ENCODE data around the gene CRISP2.
"Not testable (repeated sequence)": the region's sequence is repeated elsewhere in the genome, so short reads cannot be mapped to it uniquely, and the experiment has no call there.

Gene CRISP2

GRCh38 chr6:49713346-49713745 lies at the start of gene CRISP2:
Gene CRISP2 (minus strand): TSS chr6:49713543. CDS start chr6:49709196, 4,347 bp downstream.
- DNase-seq (ENCODE audit: low spot score), result no peak

- no peak for DNase-seq (ENCODE audit: low spot score)
Observed at GRCh38 chr6:49744259-49744658, 30.9 kb upstream of the CRISP2 start, which contains the start of gene CRISP3. Gene CRISP3 (minus strand): TSS chr6:49744388. CDS start chr6:49744367, 21 bp downstream.

- DNase-seq (ENCODE audit: low spot score), result no peak
Observed at GRCh38 chr6:49743429-49743828, 30.1 kb upstream of the CRISP2 start.

GRCh38 chr6:49739423-49739822 lies 26.1 kb upstream of the CRISP2 start:
- DNase-seq (ENCODE audit: low spot score), result no peak

GRCh38 chr6:49736017-49736508 lies 22.7 kb upstream of the CRISP2 start:
- DNase-seq (ENCODE audit: low spot score), result no peak

- DNase-seq (ENCODE audit: low spot score), result no peak
Observed at GRCh38 chr6:49733680-49734079, 20.3 kb upstream of the CRISP2 start.

GRCh38 chr6:49732781-49733180 lies 19.4 kb upstream of the CRISP2 start:
- no peak for DNase-seq (ENCODE audit: low spot score)

GRCh38 chr6:49730251-49730650 lies 16.9 kb upstream of the CRISP2 start:
- DNase-seq (ENCODE audit: low spot score), result no peak

GRCh38 chr6:49723917-49724316 lies 10.6 kb upstream of the CRISP2 start:
- not testable (repeated sequence) for DNase-seq (ENCODE audit: low spot score)

- DNase-seq (ENCODE audit: low spot score), result no peak
Observed at GRCh38 chr6:49721297-49721696, 8.0 kb upstream of the CRISP2 start.

GRCh38 chr6:49720372-49720771 lies 7.0 kb upstream of the CRISP2 start:
- no peak for DNase-seq (ENCODE audit: low spot score)

- DNase-seq (ENCODE audit: low spot score), result no peak
Observed at GRCh38 chr6:49698478-49698877, 14.9 kb downstream of the CRISP2 start.

- DNase-seq (ENCODE audit: low spot score), result no peak
Observed at GRCh38 chr6:49693512-49693911, 19.8 kb downstream of the CRISP2 start.

- DNase-seq (ENCODE audit: low spot score), result no peak
Observed at GRCh38 chr6:49692534-49692933, 20.8 kb downstream of the CRISP2 start.

GRCh38 chr6:49676671-49677281 lies 36.6 kb downstream of the CRISP2 start:
- no peak for DNase-seq (ENCODE audit: low spot score)

GRCh38 chr6:49675816-49676215 lies 37.5 kb downstream of the CRISP2 start:
- no peak for DNase-seq (ENCODE audit: low spot score)

- no peak for DNase-seq (ENCODE audit: low spot score)
Observed at GRCh38 chr6:49668083-49668511, 45.2 kb downstream of the CRISP2 start.

GRCh38 chr6:49666930-49667757 lies 46.2 kb downstream of the CRISP2 start:
- DNase-seq (ENCODE audit: low spot score), result no peak

- no peak for DNase-seq (ENCODE audit: low spot score)
Observed at GRCh38 chr6:49666480-49666879, 46.9 kb downstream of the CRISP2 start.

- DNase-seq (ENCODE audit: low spot score), result no peak
Observed at GRCh38 chr6:49664817-49665216, 48.5 kb downstream of the CRISP2 start.

- not testable (repeated sequence) for DNase-seq (ENCODE audit: low spot score)
Observed at GRCh38 chr6:49664054-49664453, 49.3 kb downstream of the CRISP2 start.

GRCh38 chr6:49662892-49663261 lies 50.5 kb downstream of the CRISP2 start:
- DNase-seq (ENCODE audit: low spot score), result no peak

GRCh38 chr6:49662231-49662891 lies 51.0 kb downstream of the CRISP2 start:
- DNase-seq (ENCODE audit: low spot score), result no peak
